T-helper 2 cell treated with Interferon-gamma antibody and Interleukin-4, amounts not matched to agents 5 μg/mL and 100 μg/mL, for 36 hours (primary cell): ENCODE data around the gene UNC5B.

Experiments
- DNase-seq: peaks from one replicate; pipeline ENCODE4 v3.0.0; 2021; ENCODE audit warnings: low spot score
- H3K27ac Mint-ChIP-seq: one replicate; pipeline ENCODE4 v1.8.0; 2021; ENCODE audit warnings: mild to moderate bottlenecking, mixed read lengths
- H3K27me3 Mint-ChIP-seq: one replicate; pipeline ENCODE4 v1.8.0; 2021; ENCODE audit warnings: low read depth, mixed read lengths
- H3K36me3 Mint-ChIP-seq: one replicate; pipeline ENCODE4 v1.8.0; 2021; ENCODE audit warnings: low read depth, mixed read lengths
- H3K4me1 Mint-ChIP-seq: one replicate; pipeline ENCODE4 v1.8.0; 2021; ENCODE audit warnings: low read depth, mixed read lengths
- H3K4me3 Mint-ChIP-seq: one replicate; pipeline ENCODE4 v1.8.0; 2022; ENCODE audit warnings: mild to moderate bottlenecking, moderate library complexity, mixed read lengths
- H3K9me3 Mint-ChIP-seq: one replicate; pipeline ENCODE4 v1.8.0; 2021; ENCODE audit warnings: mixed read lengths

The UNC5B gene

DNA sequence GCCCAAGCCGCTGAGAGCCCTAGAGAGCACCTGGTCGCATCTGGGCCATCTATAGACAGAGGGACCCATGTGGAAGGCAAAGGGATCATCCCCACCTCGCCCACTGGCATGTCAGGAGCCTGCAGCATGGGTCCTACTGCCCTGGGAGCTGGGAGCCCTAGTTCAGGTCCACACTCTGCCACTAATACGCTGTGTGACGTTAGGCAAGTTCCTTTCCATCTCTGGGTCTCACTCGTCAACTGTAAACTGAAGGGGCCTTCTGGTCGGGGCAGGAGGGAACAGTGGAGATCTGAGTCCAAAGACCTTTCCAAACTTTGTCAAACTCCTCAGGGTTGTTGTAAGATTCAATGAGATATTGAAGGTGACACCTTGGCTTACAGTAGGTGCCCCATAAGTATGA is 23.4 kb downstream of the UNC5B start:
- Mint-ChIP-seq H3K27ac (no peak overlapping the region), H3K9me3 (no peaks in the 10 kb centered on the region), H3K4me1 (no peaks in the 10 kb centered on the region), H3K27me3 (peaks cover 3% of the 10 kb centered on the region), H3K4me3 (no peak overlapping the region), H3K36me3 (no peaks in the 10 kb centered on the region)
- no peak for DNase-seq

GRCh38 chr10:71236286-71236685 is 23.9 kb downstream of the UNC5B start:
- Mint-ChIP-seq H3K36me3 (no peaks in the 10 kb centered on the region), H3K27me3 (peaks cover 3% of the 10 kb centered on the region), H3K4me3 (no peak overlapping the region), H3K4me1 (no peaks in the 10 kb centered on the region), H3K9me3 (no peaks in the 10 kb centered on the region), H3K27ac (no peak overlapping the region)
- no peak for DNase-seq

GRCh38 chr10:71236822-71237682 is 24.7 kb downstream of the UNC5B start:
- Mint-ChIP-seq H3K4me1 (no peaks in the 10 kb centered on the region), H3K9me3 (no peaks in the 10 kb centered on the region), H3K27me3 (peaks cover 3% of the 10 kb centered on the region), H3K36me3 (no peaks in the 10 kb centered on the region), H3K4me3 (no peak overlapping the region), H3K27ac (no peak overlapping the region)
- no peak for DNase-seq

DNA sequence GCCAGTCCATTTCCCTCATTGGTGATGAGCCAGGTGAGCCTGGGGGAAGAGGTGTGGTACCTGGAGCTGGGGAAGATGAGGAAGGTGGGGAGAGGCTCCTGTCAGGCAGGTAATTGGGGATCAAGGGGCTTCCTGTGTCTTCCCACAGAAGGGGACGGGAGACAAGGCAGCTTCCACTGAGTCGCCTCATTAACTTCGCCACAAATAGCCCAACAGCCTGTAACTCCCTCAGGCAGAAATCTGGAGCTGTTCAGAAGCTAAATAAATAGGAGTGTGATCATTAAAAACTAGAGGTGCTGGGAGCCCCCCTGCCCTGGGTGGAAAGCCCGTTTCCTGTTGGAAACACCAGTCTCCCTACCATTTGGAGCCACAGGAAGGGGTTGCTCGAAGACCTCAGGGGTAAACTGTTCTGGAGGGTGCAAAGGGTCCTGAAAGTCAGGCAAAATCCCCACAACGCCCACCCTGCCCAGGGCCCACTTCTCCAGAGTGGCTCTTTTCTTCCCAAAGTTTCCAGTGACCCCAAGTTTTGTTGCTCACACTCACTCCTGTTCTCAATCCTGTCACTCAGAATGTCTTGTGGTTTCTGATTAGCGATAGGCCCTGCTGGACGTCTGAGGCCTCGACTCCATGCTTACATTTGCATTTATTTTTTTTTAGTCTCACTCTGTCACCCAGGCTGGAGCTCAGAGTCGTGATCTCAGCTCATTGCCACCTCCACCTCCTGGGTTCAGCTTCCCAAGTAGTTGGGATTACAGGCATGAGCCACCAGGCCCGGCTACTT is 25.7 kb downstream of the UNC5B start:
- H3K27ac Mint-ChIP-seq: no peak overlapping the region
- no peaks in the 10 kb centered on the region for H3K4me1 Mint-ChIP-seq
- no peak overlapping the region for H3K4me3 Mint-ChIP-seq
- H3K9me3 Mint-ChIP-seq: no peaks in the 10 kb centered on the region
- DNase-seq: no peak
- no peaks in the 10 kb centered on the region for H3K36me3 Mint-ChIP-seq
- peaks cover 3% of the 10 kb centered on the region for H3K27me3 Mint-ChIP-seq

- Mint-ChIP-seq H3K4me3 (no peak overlapping the region), H3K27ac (no peak overlapping the region), H3K27me3 (no peaks in the 10 kb centered on the region), H3K36me3 (no peaks in the 10 kb centered on the region), H3K9me3 (no peaks in the 10 kb centered on the region), H3K4me1 (no peaks in the 10 kb centered on the region)
- no peak for DNase-seq
Observed at GRCh38 chr10:71238626-71239025, 26.3 kb downstream of the UNC5B start.

DNA sequence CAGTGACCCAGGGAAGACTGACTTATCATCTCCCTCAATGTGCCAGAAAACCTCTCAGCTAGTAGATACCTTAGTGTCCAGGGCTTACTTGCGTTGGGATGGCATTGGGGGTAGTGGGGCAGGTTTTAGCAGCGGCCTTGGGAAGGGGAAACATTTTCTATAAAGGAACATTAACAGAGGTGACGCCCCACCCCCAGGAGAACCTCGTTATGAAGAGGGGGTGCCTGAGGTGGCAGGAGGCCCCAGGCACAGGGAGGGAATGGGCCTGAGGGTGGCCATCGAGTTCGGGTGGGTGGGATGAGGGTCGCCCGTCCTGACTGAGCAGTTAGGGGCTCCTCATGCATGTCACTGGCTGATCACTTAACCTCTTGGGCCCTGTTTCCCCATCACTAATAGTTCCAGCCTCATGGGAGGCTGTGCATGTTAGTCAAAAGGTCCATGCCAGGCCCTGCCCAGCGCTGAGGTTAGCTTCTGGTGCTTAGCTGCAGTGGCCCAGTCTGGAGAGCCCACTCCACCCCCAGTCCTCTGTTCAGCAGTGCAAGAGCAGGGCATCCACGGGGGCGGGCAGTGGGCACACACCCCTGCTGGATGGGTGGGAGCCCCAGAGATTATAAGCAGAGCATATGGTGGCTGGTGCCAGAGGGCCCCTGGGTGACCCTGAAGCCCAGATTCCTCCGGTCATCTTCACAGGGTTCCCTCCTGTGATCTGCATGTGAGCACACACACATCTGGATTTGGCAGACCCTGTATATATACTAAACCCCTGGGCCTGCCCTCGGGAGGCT is 27.0 kb downstream of the UNC5B start:
- no peak for DNase-seq
- Mint-ChIP-seq H3K27me3 (peaks cover 2% of the 10 kb centered on the region), H3K27ac (no peak overlapping the region), H3K9me3 (no peaks in the 10 kb centered on the region), H3K36me3 (no peaks in the 10 kb centered on the region), H3K4me3 (no peak overlapping the region), H3K4me1 (no peaks in the 10 kb centered on the region)

- no peak overlapping the region for H3K27ac Mint-ChIP-seq
Observed at GRCh38 chr10:71239946-71240795, 27.8 kb downstream of the UNC5B start.

DNA sequence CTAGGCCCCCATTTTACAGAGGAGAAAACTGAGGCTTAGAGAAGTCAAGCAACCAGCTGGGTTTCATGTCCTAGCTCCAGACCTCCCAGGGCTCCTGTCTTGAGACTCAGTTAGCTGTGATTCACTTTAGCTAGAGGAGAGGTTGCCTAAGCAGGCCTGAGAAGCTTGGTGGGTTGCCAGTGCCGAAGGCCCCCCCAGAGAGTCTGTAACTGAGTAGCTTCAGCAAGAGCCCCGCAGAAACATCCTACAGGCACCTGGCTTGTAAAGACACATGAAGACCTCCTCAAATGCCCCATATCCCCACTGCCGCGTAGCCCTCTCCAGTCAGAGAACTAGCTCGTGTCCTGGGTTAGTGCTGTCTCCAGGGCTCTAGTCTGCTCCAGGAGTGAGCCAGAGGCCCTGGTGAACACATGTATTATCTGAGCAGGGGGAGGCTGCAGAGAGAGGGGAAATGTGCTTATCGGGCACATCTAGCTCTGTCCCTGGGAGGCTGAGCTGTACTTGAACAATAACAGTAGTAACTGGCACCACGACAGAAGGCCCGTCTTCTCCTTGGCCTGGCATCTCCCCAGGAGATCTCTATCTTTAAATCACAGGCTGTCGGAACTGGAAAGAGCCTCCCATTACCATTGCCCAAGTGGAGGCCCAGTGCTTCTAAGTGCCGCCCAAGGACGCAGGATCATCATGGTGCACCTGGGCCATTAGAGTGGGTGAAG is 28.9 kb downstream of the UNC5B start:
- no peak overlapping the region for H3K27ac Mint-ChIP-seq
- no peaks in the 10 kb centered on the region for H3K4me1 Mint-ChIP-seq
- DNase-seq: no peak
- no peaks in the 10 kb centered on the region for H3K9me3 Mint-ChIP-seq
- H3K4me3 Mint-ChIP-seq: no peak overlapping the region
- H3K27me3 Mint-ChIP-seq: peaks cover 5% of the 10 kb centered on the region
- no peaks in the 10 kb centered on the region for H3K36me3 Mint-ChIP-seq

More at GRCh38 chr10:71239946-71240795, 27.8 kb downstream of the UNC5B start:
- no peaks in the 10 kb centered on the region for H3K36me3 Mint-ChIP-seq
- no peaks in the 10 kb centered on the region for H3K9me3 Mint-ChIP-seq
- peaks cover 5% of the 10 kb centered on the region for H3K27me3 Mint-ChIP-seq
- no peak for DNase-seq
- no peaks in the 10 kb centered on the region for H3K4me1 Mint-ChIP-seq
- no peak overlapping the region for H3K4me3 Mint-ChIP-seq

GRCh38 chr10:71241830-71242621 is 29.7 kb downstream of the UNC5B start:
- no peaks in the 10 kb centered on the region for H3K9me3 Mint-ChIP-seq
- H3K27ac Mint-ChIP-seq: no peak overlapping the region
- no peak overlapping the region for H3K4me3 Mint-ChIP-seq
- H3K4me1 Mint-ChIP-seq: no peaks in the 10 kb centered on the region
- no peaks in the 10 kb centered on the region for H3K36me3 Mint-ChIP-seq
- DNase-seq: no peak
- peaks cover 5% of the 10 kb centered on the region for H3K27me3 Mint-ChIP-seq

- no peak for DNase-seq
- Mint-ChIP-seq H3K27ac (no peak overlapping the region), H3K4me1 (no peaks in the 10 kb centered on the region), H3K36me3 (no peaks in the 10 kb centered on the region), H3K27me3 (peaks cover 5% of the 10 kb centered on the region), H3K4me3 (no peak overlapping the region), H3K9me3 (no peaks in the 10 kb centered on the region)
Observed at GRCh38 chr10:71242622-71243009, 30.2 kb downstream of the UNC5B start.

DNA sequence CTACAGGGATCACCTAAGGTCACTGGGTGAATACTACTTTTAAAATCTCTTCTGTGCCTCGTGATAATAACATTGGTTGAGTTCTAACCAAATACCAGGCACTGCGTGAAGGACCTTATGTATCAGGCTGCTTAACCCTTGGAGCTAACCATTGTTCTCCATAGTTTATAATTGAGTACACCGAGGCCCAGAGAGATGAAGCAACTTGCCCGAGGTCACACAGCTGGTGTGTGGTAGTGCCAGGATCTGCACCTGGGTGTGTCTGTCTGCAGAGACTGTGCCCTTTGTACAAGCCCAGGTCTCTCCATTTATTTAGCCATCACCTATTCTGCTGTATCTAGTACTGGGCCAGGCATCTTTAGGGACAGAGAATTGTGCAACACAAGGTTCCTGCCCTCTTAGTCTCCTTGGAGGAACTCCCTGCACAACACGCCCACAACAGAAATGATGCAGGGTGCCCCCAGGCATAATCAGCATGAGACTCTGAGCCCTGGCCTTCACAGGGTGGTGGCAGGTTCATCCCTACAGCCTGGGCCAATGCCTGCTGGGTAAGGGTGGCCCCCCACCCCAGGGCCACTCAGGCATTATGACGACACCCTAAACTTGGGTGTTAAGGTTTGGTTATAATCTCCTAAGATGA is 31.5 kb downstream of the UNC5B start:
- Mint-ChIP-seq H3K36me3 (no peaks in the 10 kb centered on the region), H3K4me3 (no peak overlapping the region), H3K4me1 (no peaks in the 10 kb centered on the region), H3K27me3 (peaks cover 5% of the 10 kb centered on the region), H3K9me3 (no peaks in the 10 kb centered on the region), H3K27ac (no peak overlapping the region)
- no peak for DNase-seq
